ENCODE measurements around the gene RASD2.

The RASD2 gene

GRCh38 chr22:35522225-35523149, 18.1 kb upstream of the RASD2 start:
- H3K4me1 ChIP-seq (ENCODE audit: control insufficient read depth, insufficient read depth, low read length) = peaks cover 13% of the 10 kb centered on the region
- no peaks in the 10 kb centered on the region for H3K36me3 ChIP-seq (ENCODE audit: control insufficient read depth, insufficient read depth, low read length)
- no peak overlapping the region for H3K4me3 ChIP-seq (ENCODE audit: low read length)
- H3K9ac ChIP-seq (ENCODE audit: low read length) = no peak overlapping the region
- H3K9me3 ChIP-seq (ENCODE audit: control insufficient read depth, low read length) = no peaks in the 10 kb centered on the region
- H3K27me3 ChIP-seq (ENCODE audit: control insufficient read depth, insufficient read depth, low read length) = no peaks in the 10 kb centered on the region

- Histone ChIP-seq H3K36me3 (ENCODE audit: control insufficient read depth, insufficient read depth, low read length) (no peaks in the 10 kb centered on the region), H3K9me3 (ENCODE audit: control insufficient read depth, low read length) (no peaks in the 10 kb centered on the region), H3K9ac (ENCODE audit: low read length) (no peak overlapping the region), H3K4me1 (ENCODE audit: control insufficient read depth, insufficient read depth, low read length) (peaks cover 4% of the 10 kb centered on the region), H3K4me3 (ENCODE audit: low read length) (no peak overlapping the region), H3K27me3 (ENCODE audit: control insufficient read depth, insufficient read depth, low read length) (no peaks in the 10 kb centered on the region)
Measured at GRCh38 chr22:35523167-35523947, 17.3 kb upstream of the RASD2 start.

DNA sequence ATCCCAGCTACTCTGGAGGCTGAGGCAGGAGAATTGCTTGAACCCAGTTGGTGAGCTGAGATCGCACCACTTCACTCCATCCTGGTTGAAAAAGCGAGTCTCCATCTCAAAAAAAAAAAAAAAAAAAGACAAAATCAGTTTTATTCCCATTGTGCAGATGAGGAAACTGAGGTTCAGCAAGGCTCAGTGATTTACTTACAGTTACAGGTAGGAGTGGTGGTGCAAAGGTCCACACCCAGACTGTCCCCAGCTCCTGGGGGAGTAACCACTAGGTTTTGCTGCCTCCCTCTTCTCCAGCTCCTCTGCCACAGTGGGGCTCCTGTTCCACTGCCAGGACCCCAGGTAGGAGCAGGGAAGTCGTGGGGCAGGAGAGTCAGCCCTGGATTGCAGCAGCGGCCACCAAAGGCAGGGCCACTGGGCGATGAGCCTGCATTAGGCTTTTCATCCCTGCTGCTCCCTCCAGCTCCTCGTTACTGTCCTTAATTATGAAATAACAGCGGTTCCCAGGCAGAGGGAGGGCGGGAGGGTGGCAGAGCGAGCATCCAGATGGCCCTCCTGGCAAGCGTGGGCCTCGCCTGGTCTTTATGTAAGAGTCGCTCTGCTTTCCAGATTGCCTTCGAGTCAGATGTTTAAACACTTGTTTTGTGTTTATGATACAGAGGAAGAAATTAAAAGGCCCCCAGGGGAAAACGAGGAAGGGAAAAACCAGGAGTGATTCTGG, 15.5 kb upstream of the RASD2 start:
- no peaks in the 10 kb centered on the region for H3K27me3 ChIP-seq (ENCODE audit: control insufficient read depth, insufficient read depth, low read length)
- H3K4me1 ChIP-seq (ENCODE audit: control insufficient read depth, insufficient read depth, low read length) = no peaks in the 10 kb centered on the region
- H3K9me3 ChIP-seq (ENCODE audit: control insufficient read depth, low read length) = no peaks in the 10 kb centered on the region
- no peak overlapping the region for H3K4me3 ChIP-seq (ENCODE audit: low read length)
- no peaks in the 10 kb centered on the region for H3K36me3 ChIP-seq (ENCODE audit: control insufficient read depth, insufficient read depth, low read length)
- H3K9ac ChIP-seq (ENCODE audit: low read length) = no peak overlapping the region

GRCh38 chr22:35525687-35526332, 14.8 kb upstream of the RASD2 start:
- Histone ChIP-seq H3K27me3 (ENCODE audit: control insufficient read depth, insufficient read depth, low read length) (no peaks in the 10 kb centered on the region), H3K9ac (ENCODE audit: low read length) (no peak overlapping the region), H3K9me3 (ENCODE audit: control insufficient read depth, low read length) (no peaks in the 10 kb centered on the region), H3K4me1 (ENCODE audit: control insufficient read depth, insufficient read depth, low read length) (no peaks in the 10 kb centered on the region), H3K4me3 (ENCODE audit: low read length) (no peak overlapping the region), H3K36me3 (ENCODE audit: control insufficient read depth, insufficient read depth, low read length) (no peaks in the 10 kb centered on the region)

- Histone ChIP-seq H3K4me3 (ENCODE audit: low read length) (no peak overlapping the region), H3K9me3 (ENCODE audit: control insufficient read depth, low read length) (no peaks in the 10 kb centered on the region), H3K36me3 (ENCODE audit: control insufficient read depth, insufficient read depth, low read length) (no peaks in the 10 kb centered on the region), H3K27me3 (ENCODE audit: control insufficient read depth, insufficient read depth, low read length) (no peaks in the 10 kb centered on the region), H3K9ac (ENCODE audit: low read length) (no peak overlapping the region), H3K4me1 (ENCODE audit: control insufficient read depth, insufficient read depth, low read length) (no peaks in the 10 kb centered on the region)
Measured at GRCh38 chr22:35526333-35526979, 14.2 kb upstream of the RASD2 start.

DNA sequence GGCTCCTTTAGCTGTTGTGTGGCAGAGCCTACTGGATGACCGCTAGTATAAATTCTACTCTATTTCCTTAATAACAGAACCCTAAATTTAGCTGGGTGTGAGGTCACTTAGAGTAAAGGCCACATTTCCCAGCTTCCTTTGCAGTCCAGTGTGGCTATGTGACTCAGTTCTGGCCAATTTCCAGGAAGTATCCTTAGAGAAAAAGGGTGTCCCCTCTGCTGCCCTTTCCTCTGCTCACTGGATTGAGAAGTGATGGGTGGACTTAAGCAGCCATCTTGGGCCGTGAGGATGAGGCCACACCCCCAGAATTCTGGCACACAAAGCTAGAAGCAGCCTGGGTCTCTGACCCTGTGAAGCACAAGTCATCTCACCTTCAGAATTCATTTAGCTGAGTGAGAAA, 11.7 kb upstream of the RASD2 start:
- Histone ChIP-seq H3K9me3 (ENCODE audit: control insufficient read depth, low read length) (no peaks in the 10 kb centered on the region), H3K4me3 (ENCODE audit: low read length) (no peak overlapping the region), H3K9ac (ENCODE audit: low read length) (no peak overlapping the region), H3K27me3 (ENCODE audit: control insufficient read depth, insufficient read depth, low read length) (no peaks in the 10 kb centered on the region), H3K4me1 (ENCODE audit: control insufficient read depth, insufficient read depth, low read length) (no peaks in the 10 kb centered on the region), H3K36me3 (ENCODE audit: control insufficient read depth, insufficient read depth, low read length) (no peaks in the 10 kb centered on the region)

- Histone ChIP-seq H3K36me3 (ENCODE audit: control insufficient read depth, insufficient read depth, low read length) (no peaks in the 10 kb centered on the region), H3K9ac (ENCODE audit: low read length) (no peak overlapping the region), H3K4me3 (ENCODE audit: low read length) (no peak overlapping the region), H3K4me1 (ENCODE audit: control insufficient read depth, insufficient read depth, low read length) (peaks cover under 1% of the 10 kb centered on the region), H3K27me3 (ENCODE audit: control insufficient read depth, insufficient read depth, low read length) (no peaks in the 10 kb centered on the region), H3K9me3 (ENCODE audit: control insufficient read depth, low read length) (no peaks in the 10 kb centered on the region)
Measured at GRCh38 chr22:35530700-35531099, 9.9 kb upstream of the RASD2 start.

GRCh38 chr22:35531202-35531601, 9.4 kb upstream of the RASD2 start:
- H3K4me1 ChIP-seq (ENCODE audit: control insufficient read depth, insufficient read depth, low read length) = peaks cover 4% of the 10 kb centered on the region
- H3K9ac ChIP-seq (ENCODE audit: low read length) = no peak overlapping the region
- no peaks in the 10 kb centered on the region for H3K36me3 ChIP-seq (ENCODE audit: control insufficient read depth, insufficient read depth, low read length)
- H3K27me3 ChIP-seq (ENCODE audit: control insufficient read depth, insufficient read depth, low read length) = no peaks in the 10 kb centered on the region
- H3K4me3 ChIP-seq (ENCODE audit: low read length) = no peak overlapping the region
- H3K9me3 ChIP-seq (ENCODE audit: control insufficient read depth, low read length) = no peaks in the 10 kb centered on the region

DNA sequence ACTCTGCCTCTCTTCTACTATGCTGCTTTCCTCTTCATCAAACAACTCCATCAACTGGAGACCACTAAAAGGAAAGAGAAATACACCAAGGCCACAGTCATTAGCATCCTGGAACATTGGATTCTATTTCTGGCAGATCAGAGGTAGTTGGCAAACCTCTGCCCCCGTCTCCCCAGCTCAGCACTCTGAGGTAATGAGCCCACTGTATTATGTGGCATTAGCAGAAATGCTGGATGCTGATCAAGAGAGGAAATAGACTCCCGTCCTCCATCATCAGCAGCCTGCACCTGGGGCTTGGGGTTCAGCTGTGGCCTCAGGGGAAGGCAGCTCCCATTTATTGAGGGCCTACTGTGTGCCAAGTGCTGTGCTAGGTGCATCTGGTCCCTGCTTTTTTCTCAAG, 9.0 kb upstream of the RASD2 start:
- no peaks in the 10 kb centered on the region for H3K27me3 ChIP-seq (ENCODE audit: control insufficient read depth, insufficient read depth, low read length)
- no peaks in the 10 kb centered on the region for H3K9me3 ChIP-seq (ENCODE audit: control insufficient read depth, low read length)
- H3K36me3 ChIP-seq (ENCODE audit: control insufficient read depth, insufficient read depth, low read length) = no peaks in the 10 kb centered on the region
- peaks cover 4% of the 10 kb centered on the region for H3K4me1 ChIP-seq (ENCODE audit: control insufficient read depth, insufficient read depth, low read length)
- H3K9ac ChIP-seq (ENCODE audit: low read length) = no peak overlapping the region
- H3K4me3 ChIP-seq (ENCODE audit: low read length) = no peak overlapping the region

DNA sequence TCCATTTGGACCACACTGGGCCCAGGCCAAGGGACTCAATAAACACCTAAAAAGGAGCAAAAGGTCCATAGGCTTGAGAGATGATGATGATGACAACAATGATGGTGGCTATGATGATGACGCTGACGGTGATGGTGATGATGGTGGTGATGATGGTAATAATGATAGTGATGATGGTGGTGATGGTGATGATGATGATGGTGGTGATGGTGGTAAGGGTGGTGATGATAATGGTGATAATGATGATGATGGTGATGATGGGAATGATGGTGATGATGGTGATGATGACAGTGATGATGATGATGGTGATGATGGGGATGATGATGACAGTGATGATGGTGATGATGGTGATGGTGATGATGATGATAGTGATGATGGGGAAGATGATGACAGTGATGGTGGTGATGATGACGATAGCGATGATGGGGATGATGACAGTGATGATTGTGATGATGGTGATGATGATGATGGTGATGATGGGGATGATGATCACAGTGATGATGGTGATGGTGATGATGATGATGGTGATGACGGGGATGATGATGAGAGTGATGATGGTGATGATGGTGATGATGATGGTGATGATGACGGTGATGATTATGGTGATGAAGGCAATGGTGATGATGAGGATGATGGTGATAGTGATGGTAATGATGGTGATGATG, 7.1 kb upstream of the RASD2 start:
- no peak overlapping the region for H3K9ac ChIP-seq (ENCODE audit: low read length)
- no peak overlapping the region for H3K4me3 ChIP-seq (ENCODE audit: low read length)
- H3K27me3 ChIP-seq (ENCODE audit: control insufficient read depth, insufficient read depth, low read length) = peaks cover 3% of the 10 kb centered on the region
- H3K36me3 ChIP-seq (ENCODE audit: control insufficient read depth, insufficient read depth, low read length) = no peaks in the 10 kb centered on the region
- peaks cover 4% of the 10 kb centered on the region for H3K4me1 ChIP-seq (ENCODE audit: control insufficient read depth, insufficient read depth, low read length)
- no peaks in the 10 kb centered on the region for H3K9me3 ChIP-seq (ENCODE audit: control insufficient read depth, low read length)

GRCh38 chr22:35534091-35534490, 6.5 kb upstream of the RASD2 start:
- no peak overlapping the region for H3K9ac ChIP-seq (ENCODE audit: low read length)
- H3K27me3 ChIP-seq (ENCODE audit: control insufficient read depth, insufficient read depth, low read length) = peaks cover 9% of the 10 kb centered on the region
- H3K4me3 ChIP-seq (ENCODE audit: low read length) = no peak overlapping the region
- peaks cover 4% of the 10 kb centered on the region for H3K4me1 ChIP-seq (ENCODE audit: control insufficient read depth, insufficient read depth, low read length)
- no peaks in the 10 kb centered on the region for H3K36me3 ChIP-seq (ENCODE audit: control insufficient read depth, insufficient read depth, low read length)
- no peaks in the 10 kb centered on the region for H3K9me3 ChIP-seq (ENCODE audit: control insufficient read depth, low read length)

Measured in mucosa of stomach (tissue), 1 donor.